AG09309 (cell line): ENCODE data around the gene IL15.

Source experiments
- DNase-seq: peaks from one replicate; pipeline ENCODE4 v3.0.0-alpha.2; 2010; ENCODE audit warnings: low read depth
- H3K4me3 ChIP-seq: 2 replicates; pipeline ENCODE4 v1.5.1; 2011; ENCODE audit warnings: mild to moderate bottlenecking, low read depth, low read length, moderate library complexity; ENCODE audit not compliant: control insufficient read depth
- CTCF ChIP-seq: IDR thresholded peaks from 2 replicates; pipeline ENCODE4 v1.5.1; 2011; ENCODE audit warnings: mild to moderate bottlenecking, low read depth, low read length, inconsistent platforms; ENCODE audit not compliant: insufficient read depth, control insufficient read depth; ENCODE audit errors: missing control alignments

IL15 gene

GRCh38 chr4:141669501-141669900 lies 33.1 kb downstream of the IL15 start:
- no peak for DNase-seq
- H3K4me3 ChIP-seq = no peak overlapping the region
- no peak for TF ChIP-seq CTCF

- TF ChIP-seq CTCF = no peak
- no peak overlapping the region for H3K4me3 ChIP-seq
- DNase-seq = no peak
Observed at GRCh38 chr4:141675384-141675783, 39.0 kb downstream of the IL15 start.

- DNase-seq = no peak
- no peak for TF ChIP-seq CTCF
- no peak overlapping the region for H3K4me3 ChIP-seq
Observed at GRCh38 chr4:141676087-141676670, 39.8 kb downstream of the IL15 start.

- DNase-seq = no peak
- no peak for TF ChIP-seq CTCF
- H3K4me3 ChIP-seq = no peak overlapping the region
Observed at GRCh38 chr4:141680060-141680459, 43.7 kb downstream of the IL15 start.

GRCh38 chr4:141684785-141685184 lies 48.4 kb downstream of the IL15 start:
- DNase-seq = no peak
- no peak for TF ChIP-seq CTCF
- H3K4me3 ChIP-seq = no peak overlapping the region

- H3K4me3 ChIP-seq = no peak overlapping the region
- no peak for TF ChIP-seq CTCF
- DNase-seq = no peak
Observed at GRCh38 chr4:141686146-141686775, 49.9 kb downstream of the IL15 start.
